ENCODE measurements around the gene WAPL. TPM values are rescaled to one million over a fixed set of nuclear protein-coding genes. Genes with fewer than 3 reads are reported as not detected.

WAPL gene
- total and polyA plus RNA-seq, 9 donors: 15.3 to 33.3 (median 30.5) TPM

DNA sequence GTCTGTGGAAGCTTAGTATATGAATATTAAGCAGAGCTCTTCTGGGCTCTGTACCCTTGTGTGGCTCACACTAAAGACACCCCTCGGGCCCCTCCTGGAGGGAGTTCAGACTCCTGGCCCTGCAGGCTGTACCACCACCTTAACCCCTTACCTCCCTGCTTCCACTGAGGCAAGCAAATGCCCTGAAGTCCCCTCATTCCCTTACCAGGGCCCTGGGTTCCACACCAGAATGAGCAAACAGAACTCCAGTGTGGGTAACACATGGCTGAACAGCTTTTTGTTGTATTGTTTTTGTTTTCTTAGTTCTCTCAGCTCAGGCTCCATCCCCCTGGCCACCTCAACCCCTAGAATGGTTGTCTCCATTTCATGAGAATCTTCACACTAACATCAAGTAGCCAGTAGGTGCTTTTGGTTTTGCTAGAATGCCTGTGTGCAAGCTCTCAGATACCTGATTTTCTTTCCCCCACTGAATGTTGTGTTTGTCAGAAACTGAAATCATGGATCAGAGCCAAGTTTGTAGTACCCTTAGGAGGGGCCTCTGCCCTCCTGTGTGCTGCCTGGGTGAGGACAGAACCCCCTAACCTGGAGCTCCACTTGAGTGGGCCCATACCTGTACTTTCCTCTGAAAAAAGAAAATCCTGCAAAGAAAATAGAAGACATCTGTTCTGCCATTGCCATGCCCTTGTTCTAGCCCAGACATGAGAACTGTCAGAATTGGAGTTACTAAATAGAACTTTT, 2.8 kb upstream of the WAPL start:
- Histone ChIP-seq H3K36me3 (no peaks in the 10 kb centered on the region), H3K4me3 (no peak overlapping the region), H3K27ac (no peak overlapping the region), H3K9me3 (no peaks in the 10 kb centered on the region), H3K4me1 (ENCODE audit: insufficient read depth) (peaks cover 4% of the 10 kb centered on the region), H3K27me3 (no peaks in the 10 kb centered on the region)
- WGBS, 3 donors: 18 to 22% (median 18%) methylated on average over 1 of the region's 1 CpG
- TF ChIP-seq POLR2A (IDR thresholded peaks at IDR 0.05) (no peak), EP300 (IDR thresholded peaks at IDR 0.05) (no peak)
- TF ChIP-seq, protein P1, sequence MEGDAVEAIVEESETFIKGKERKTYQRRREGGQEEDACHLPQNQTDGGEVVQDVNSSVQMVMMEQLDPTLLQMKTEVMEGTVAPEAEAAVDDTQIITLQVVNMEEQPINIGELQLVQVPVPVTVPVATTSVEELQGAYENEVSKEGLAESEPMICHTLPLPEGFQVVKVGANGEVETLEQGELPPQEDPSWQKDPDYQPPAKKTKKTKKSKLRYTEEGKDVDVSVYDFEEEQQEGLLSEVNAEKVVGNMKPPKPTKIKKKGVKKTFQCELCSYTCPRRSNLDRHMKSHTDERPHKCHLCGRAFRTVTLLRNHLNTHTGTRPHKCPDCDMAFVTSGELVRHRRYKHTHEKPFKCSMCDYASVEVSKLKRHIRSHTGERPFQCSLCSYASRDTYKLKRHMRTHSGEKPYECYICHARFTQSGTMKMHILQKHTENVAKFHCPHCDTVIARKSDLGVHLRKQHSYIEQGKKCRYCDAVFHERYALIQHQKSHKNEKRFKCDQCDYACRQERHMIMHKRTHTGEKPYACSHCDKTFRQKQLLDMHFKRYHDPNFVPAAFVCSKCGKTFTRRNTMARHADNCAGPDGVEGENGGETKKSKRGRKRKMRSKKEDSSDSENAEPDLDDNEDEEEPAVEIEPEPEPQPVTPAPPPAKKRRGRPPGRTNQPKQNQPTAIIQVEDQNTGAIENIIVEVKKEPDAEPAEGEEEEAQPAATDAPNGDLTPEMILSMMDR (IDR thresholded peaks at IDR 0.05): no peak
- DNase-seq: no peak
- intact Hi-C loops (cut with DNase I): no loop called here

DNA sequence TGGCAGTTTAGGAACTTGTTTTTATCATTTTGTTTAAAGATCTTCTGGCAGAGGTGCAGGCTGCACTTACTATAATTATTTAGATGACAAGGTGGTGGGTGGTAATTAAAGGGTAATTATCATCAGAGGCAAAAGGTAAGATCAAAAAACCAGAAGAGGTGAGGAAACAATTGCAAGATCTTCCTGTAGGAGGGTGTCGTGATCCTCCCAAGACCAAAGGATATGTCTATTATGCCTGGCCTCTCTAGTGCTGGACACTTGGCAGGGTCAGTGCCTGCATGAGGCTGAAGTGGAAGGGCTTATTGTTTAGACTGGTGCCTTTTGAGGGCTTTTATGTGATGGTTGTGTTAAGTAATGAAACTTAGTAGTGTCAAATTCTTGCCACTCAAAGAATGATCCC, 1.8 kb upstream of the WAPL start:
- no peak for DNase-seq
- Histone ChIP-seq H3K4me1 (ENCODE audit: insufficient read depth) (peaks cover 4% of the 10 kb centered on the region), H3K27ac (no peak overlapping the region), H3K27me3 (no peaks in the 10 kb centered on the region), H3K4me3 (no peak overlapping the region), H3K9me3 (no peaks in the 10 kb centered on the region), H3K36me3 (no peaks in the 10 kb centered on the region)
- intact Hi-C loops (cut with DNase I): no loop called here
- WGBS, 3 donors: 53 to 69% (median 68%) methylated on average over 1 of the region's 1 CpG
- TF ChIP-seq POLR2A (IDR thresholded peaks at IDR 0.05) (no peak), EP300 (IDR thresholded peaks at IDR 0.05) (no peak)
- TF ChIP-seq, protein P1 (IDR thresholded peaks at IDR 0.05): no peak

- H3K27me3 ChIP-seq: no peaks in the 10 kb centered on the region
- H3K4me1 ChIP-seq (ENCODE audit: insufficient read depth): peaks cover 4% of the 10 kb centered on the region
- WGBS, 3 donors: 8 to 12% (median 9%) methylated on average over 11 of the region's 11 CpGs
- peak overlapping the region; percentile 98 for H3K4me3 ChIP-seq
- H3K36me3 ChIP-seq: no peaks in the 10 kb centered on the region
- DNase-seq: no peak
- TF ChIP-seq EP300 (IDR thresholded peaks at IDR 0.05): no peak
- TF ChIP-seq, protein P1 (IDR thresholded peaks at IDR 0.05): no peak
- no peak for TF ChIP-seq POLR2A (IDR thresholded peaks at IDR 0.05)
- no peaks in the 10 kb centered on the region for H3K9me3 ChIP-seq
- H3K27ac ChIP-seq: peak overlapping the region in 1 of 2 donors; percentile 76
- intact Hi-C loops (cut with DNase I): no loop called here
Measured at GRCh38 chr10:86522510-86522855, 891 bp upstream of the WAPL start.

DNA sequence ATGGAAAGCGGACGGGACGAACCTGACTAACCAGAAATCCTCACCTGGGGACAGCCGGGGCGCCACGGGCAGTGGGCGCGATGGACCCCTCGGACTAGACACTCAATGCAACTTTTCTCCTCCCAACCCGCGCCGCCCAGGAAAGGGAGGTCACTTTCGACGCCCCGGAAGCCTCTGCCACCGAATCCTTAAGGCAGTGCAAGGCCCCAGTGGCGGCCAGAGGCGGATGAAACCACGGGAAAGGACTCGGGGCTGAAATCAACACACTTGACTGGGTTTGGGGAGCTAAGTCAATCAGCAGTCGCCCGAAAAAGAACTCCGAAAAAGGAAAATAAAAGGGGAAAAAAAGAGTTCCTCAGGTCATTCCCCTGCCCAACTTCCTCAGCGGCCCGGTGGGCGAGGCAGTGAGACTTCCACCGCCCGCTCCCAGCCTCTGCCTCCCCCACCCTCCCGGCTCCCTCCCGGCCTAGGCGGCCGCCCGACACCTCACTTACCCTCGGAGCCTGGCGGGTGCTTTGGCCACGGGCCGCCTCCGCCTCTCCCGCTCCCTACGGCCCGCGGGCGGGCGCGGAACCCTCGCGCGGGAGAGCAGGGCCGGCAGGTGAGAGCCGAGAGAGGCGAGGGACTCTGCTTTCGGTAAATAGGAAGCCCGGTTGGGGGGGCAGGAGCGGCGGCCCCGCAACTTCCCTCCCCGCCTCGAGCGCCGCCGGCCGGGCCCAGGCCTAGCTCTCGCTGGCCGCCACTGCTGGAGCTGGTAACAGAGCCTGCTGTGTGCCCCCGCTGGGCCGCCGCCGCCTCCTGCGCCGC, 518 bp downstream of the WAPL start:
- 0 to 1% (median 1%) methylated on average over 53 to 70 of the region's 70 CpGs for WGBS, 3 donors
- peak overlapping the region; percentile 98 for H3K4me3 ChIP-seq
- TF ChIP-seq POLR2A (IDR thresholded peaks at IDR 0.05): no peak
- no peak for TF ChIP-seq EP300 (IDR thresholded peaks at IDR 0.05)
- TF ChIP-seq, protein P1 (IDR thresholded peaks at IDR 0.05): no peak

More for the DNA sequence above, 518 bp downstream of the WAPL start:
- H3K4me1 ChIP-seq (ENCODE audit: insufficient read depth): peaks cover 5% of the 10 kb centered on the region
- intact Hi-C loops (cut with DNase I): no loop called here
- no peaks in the 10 kb centered on the region for H3K36me3 ChIP-seq
- H3K9me3 ChIP-seq: no peaks in the 10 kb centered on the region
- H3K27ac ChIP-seq: peak overlapping the region; percentile 86 to 90
- H3K27me3 ChIP-seq: no peaks in the 10 kb centered on the region
- DNase-seq: peak in 4 of 5 donors; percentile 36 to 55 (median 47)

All from ovary (tissue), 9 donors.